Measurements from ENCODE around the gene FGGY. TPM values are rescaled to one million over a fixed set of nuclear protein-coding genes. Genes with fewer than 3 reads are reported as not detected.

The FGGY gene
- total and polyA plus RNA-seq, 2 donors (not counting 3 experiments of a cell fraction or from before 2014, with no cell fraction given) = 5.6 to 6.4 TPM

GRCh38 chr1:59473831-59474230, 176.9 kb downstream of the FGGY start:
- Histone ChIP-seq H3K27me3 (ENCODE audit: control insufficient read depth in 2 of 2, insufficient read depth in 2 of 2, low read length in 2 of 2) (no peaks in the 10 kb centered on the region), H3K36me3 (ENCODE audit: control insufficient read depth in 2 of 2, extremely low read depth in 1 of 2, insufficient read depth in 2 of 2, low read length in 2 of 2) (no peaks in the 10 kb centered on the region), H3K9me1 (replicated peaks; ENCODE audit: control insufficient read depth, extremely low read depth, insufficient read depth, low read length) (no peaks in the 10 kb centered on the region), H3K27ac (ENCODE audit: insufficient read depth, low read depth, low read length) (no peak overlapping the region), H3K4me1 (ENCODE audit: control insufficient read depth, extremely low read depth, insufficient read depth, low read length) (no peaks in the 10 kb centered on the region), H3K9ac (replicated peaks; ENCODE audit: extremely low read depth, insufficient read depth, low read length) (no peak overlapping the region), H2AFZ (ENCODE audit: low read depth, low read length) (no peak overlapping the region), H3K79me2 (ENCODE audit: control insufficient read depth, insufficient read depth, low read length) (no peaks in the 10 kb centered on the region), H3K9me3 (replicated peaks; ENCODE audit: control insufficient read depth, insufficient read depth, low read length) (no peaks in the 10 kb centered on the region), H3K4me3 (replicated peaks in 1 of 3; ENCODE audit: insufficient read depth in 1 of 3, low read depth in 1 of 3, low read length in 3 of 3) (no peak overlapping the region), H3K4me2 (ENCODE audit: insufficient read depth, low read length) (no peak overlapping the region), H4K20me1 (replicated peaks; ENCODE audit: control insufficient read depth, extremely low read depth, insufficient read depth, low read length) (no peaks in the 10 kb centered on the region)
- POLR2A ChIA-PET = no interaction called here
- TF ChIP-seq CTCF (IDR thresholded peaks at IDR 0.05; ENCODE audit: extremely low read depth in 1 of 2, insufficient read depth in 1 of 2, low read depth in 1 of 2, low read length in 2 of 2) (no peak), GATA2 (IDR thresholded peaks at IDR 0.05; ENCODE audit: insufficient read depth, insufficient read length, low read depth, low read length) (no peak), MAX (IDR thresholded peaks at IDR 0.05; ENCODE audit: insufficient read depth, insufficient read length) (no peak), MYC (IDR thresholded peaks at IDR 0.05; ENCODE audit: low read depth, low read length) (no peak)
- CTCF ChIA-PET = no interaction called here
- FAIRE-seq = no peak
- DNase-seq (ENCODE audit: low read depth, low spot score) = no peak
- dilution Hi-C loops (cut with MboI; ENCODE audit: extremely low pct_ligation_motif_present, low sequenced_read_pairs) (no loop called here), intact Hi-C loops (cut with micrococcal nuclease) (no loop called here)
- no TSS peak for BruUV-seq (replicated peaks)

GRCh38 chr1:59474496-59474895, 177.6 kb downstream of the FGGY start:
- Histone ChIP-seq H3K4me1 (ENCODE audit: control insufficient read depth, extremely low read depth, insufficient read depth, low read length) (no peaks in the 10 kb centered on the region), H3K79me2 (ENCODE audit: control insufficient read depth, insufficient read depth, low read length) (no peaks in the 10 kb centered on the region), H4K20me1 (replicated peaks; ENCODE audit: control insufficient read depth, extremely low read depth, insufficient read depth, low read length) (no peaks in the 10 kb centered on the region), H3K4me2 (ENCODE audit: insufficient read depth, low read length) (no peak overlapping the region), H3K27ac (ENCODE audit: insufficient read depth, low read depth, low read length) (no peak overlapping the region), H3K4me3 (replicated peaks in 1 of 3; ENCODE audit: insufficient read depth in 1 of 3, low read depth in 1 of 3, low read length in 3 of 3) (no peak overlapping the region), H2AFZ (ENCODE audit: low read depth, low read length) (no peak overlapping the region), H3K9me1 (replicated peaks; ENCODE audit: control insufficient read depth, extremely low read depth, insufficient read depth, low read length) (no peaks in the 10 kb centered on the region), H3K9me3 (replicated peaks; ENCODE audit: control insufficient read depth, insufficient read depth, low read length) (no peaks in the 10 kb centered on the region), H3K9ac (replicated peaks; ENCODE audit: extremely low read depth, insufficient read depth, low read length) (no peak overlapping the region), H3K27me3 (ENCODE audit: control insufficient read depth in 2 of 2, insufficient read depth in 2 of 2, low read length in 2 of 2) (no peaks in the 10 kb centered on the region), H3K36me3 (ENCODE audit: control insufficient read depth in 2 of 2, extremely low read depth in 1 of 2, insufficient read depth in 2 of 2, low read length in 2 of 2) (no peaks in the 10 kb centered on the region)
- DNase-seq (ENCODE audit: low read depth, low spot score) = no peak
- intact Hi-C loops (cut with micrococcal nuclease) = no loop called here
- POLR2A ChIA-PET = no interaction called here
- BruUV-seq (replicated peaks) = no TSS peak
- CTCF ChIA-PET = no interaction called here
- TF ChIP-seq CTCF (IDR thresholded peaks at IDR 0.05; ENCODE audit: extremely low read depth in 1 of 2, insufficient read depth in 1 of 2, low read depth in 1 of 2, low read length in 2 of 2) (no peak), FOS (IDR thresholded peaks at IDR 0.05; ENCODE audit: borderline replicate concordance, insufficient read depth, low read length) (no peak), GATA2 (IDR thresholded peaks at IDR 0.05; ENCODE audit: insufficient read depth, insufficient read length, low read depth, low read length) (no peak), JUN (IDR thresholded peaks at IDR 0.05; ENCODE audit: borderline replicate concordance, insufficient read depth, insufficient read length, low read depth) (no peak)
- dilution Hi-C loops (cut with MboI; ENCODE audit: extremely low pct_ligation_motif_present, low sequenced_read_pairs) = no loop called here
- FAIRE-seq = no peak

Data from endothelial cell of umbilical vein (primary cell).